HL-60 (cell line): Measurements from ENCODE around the gene CROT.

ENCODE experiments used
- DNase-seq, 2 experiments: peaks; one replicate each; pipeline ENCODE4 v3.0.0-alpha.2; 2010 to 2020; ENCODE audit warnings: low read depth in 1 of 2, low spot score in 1 of 2
- H3K27ac ChIP-seq: fragments of 250-450 bp; sonication (Bioruptor Pico); replicated peaks from 2 replicates; pipeline ENCODE4 v1.5.1; 2020; ENCODE audit warnings: mild to moderate bottlenecking, moderate library complexity
- H3K27me3 ChIP-seq: fragments of 250-450 bp; sonication (Bioruptor Pico); 2 replicates; pipeline ENCODE4 v1.5.1; 2021; ENCODE audit warnings: mild to moderate bottlenecking, moderate library complexity; ENCODE audit not compliant: insufficient read depth, poor library complexity, severe bottlenecking
- H3K4me3 ChIP-seq: replicated peaks from 2 replicates; pipeline ENCODE4 v1.5.1; 2011; ENCODE audit warnings: mild to moderate bottlenecking, control low read depth, low read length; ENCODE audit not compliant: insufficient read depth
- GABPA ChIP-seq: IDR thresholded peaks from 2 replicates; pipeline ENCODE4 v1.6.1; 2012; ENCODE audit warnings: low read depth
- POLR2AphosphoS5 ChIP-seq: IDR thresholded peaks from 2 replicates; pipeline ENCODE4 v1.6.1; 2012; ENCODE audit warnings: low read depth
- REST ChIP-seq: IDR thresholded peaks from 2 replicates; pipeline ENCODE4 v1.6.1; 2012; ENCODE audit warnings: low read depth; ENCODE audit not compliant: insufficient replicate concordance
- SPI1 ChIP-seq: IDR thresholded peaks from 2 replicates; pipeline ENCODE4 v1.6.1; 2012; ENCODE audit warnings: low read depth, mild to moderate bottlenecking, borderline replicate concordance
- TF ChIP-seq, protein P1 (sequence below): IDR thresholded peaks from one replicate; pipeline ENCODE4 v1.5.1; 2011; ENCODE audit warnings: low read length, control low read depth, inconsistent platforms; ENCODE audit not compliant: insufficient read depth

Gene CROT

DNA sequence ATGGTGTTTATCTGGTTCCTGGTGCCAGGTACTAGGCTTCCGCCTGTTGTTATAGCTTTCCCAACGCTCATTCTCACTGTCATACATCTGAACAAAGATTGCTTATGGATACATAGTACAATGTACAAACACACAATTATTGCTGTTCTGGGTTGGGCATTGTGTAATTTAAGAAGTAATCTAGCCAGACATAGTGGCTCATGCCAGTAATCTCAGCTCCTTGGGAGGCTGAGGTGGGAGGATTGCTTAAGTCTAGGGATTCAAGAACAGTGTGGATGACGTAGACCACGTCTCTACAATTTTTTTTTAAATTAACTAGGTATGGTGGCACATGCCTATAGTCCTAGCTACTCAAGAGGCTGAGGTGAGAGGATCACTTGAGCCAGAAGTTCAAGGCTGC, 9.3 kb upstream of the CROT start:
- no peaks in the 10 kb centered on the region for H3K27me3 ChIP-seq
- TF ChIP-seq POLR2AphosphoS5, result no peak
- TF ChIP-seq REST, result no peak
- no peak for TF ChIP-seq SPI1
- TF ChIP-seq, protein P1, sequence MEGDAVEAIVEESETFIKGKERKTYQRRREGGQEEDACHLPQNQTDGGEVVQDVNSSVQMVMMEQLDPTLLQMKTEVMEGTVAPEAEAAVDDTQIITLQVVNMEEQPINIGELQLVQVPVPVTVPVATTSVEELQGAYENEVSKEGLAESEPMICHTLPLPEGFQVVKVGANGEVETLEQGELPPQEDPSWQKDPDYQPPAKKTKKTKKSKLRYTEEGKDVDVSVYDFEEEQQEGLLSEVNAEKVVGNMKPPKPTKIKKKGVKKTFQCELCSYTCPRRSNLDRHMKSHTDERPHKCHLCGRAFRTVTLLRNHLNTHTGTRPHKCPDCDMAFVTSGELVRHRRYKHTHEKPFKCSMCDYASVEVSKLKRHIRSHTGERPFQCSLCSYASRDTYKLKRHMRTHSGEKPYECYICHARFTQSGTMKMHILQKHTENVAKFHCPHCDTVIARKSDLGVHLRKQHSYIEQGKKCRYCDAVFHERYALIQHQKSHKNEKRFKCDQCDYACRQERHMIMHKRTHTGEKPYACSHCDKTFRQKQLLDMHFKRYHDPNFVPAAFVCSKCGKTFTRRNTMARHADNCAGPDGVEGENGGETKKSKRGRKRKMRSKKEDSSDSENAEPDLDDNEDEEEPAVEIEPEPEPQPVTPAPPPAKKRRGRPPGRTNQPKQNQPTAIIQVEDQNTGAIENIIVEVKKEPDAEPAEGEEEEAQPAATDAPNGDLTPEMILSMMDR, result no peak
- TF ChIP-seq GABPA, result no peak
- DNase-seq, result no peak

GRCh38 chr7:87337331-87337730, 8.1 kb upstream of the CROT start:
- TF ChIP-seq SPI1 (no peak), POLR2AphosphoS5 (no peak), GABPA (no peak), REST (no peak)
- TF ChIP-seq, protein P1, result no peak
- H3K27ac ChIP-seq, result no peak overlapping the region
- no peak for DNase-seq
- no peak overlapping the region for H3K4me3 ChIP-seq
- H3K27me3 ChIP-seq, result no peaks in the 10 kb centered on the region

More for the DNA sequence above, 9.3 kb upstream of the CROT start:
- Histone ChIP-seq H3K4me3 (no peak overlapping the region), H3K27ac (no peak overlapping the region)

DNA sequence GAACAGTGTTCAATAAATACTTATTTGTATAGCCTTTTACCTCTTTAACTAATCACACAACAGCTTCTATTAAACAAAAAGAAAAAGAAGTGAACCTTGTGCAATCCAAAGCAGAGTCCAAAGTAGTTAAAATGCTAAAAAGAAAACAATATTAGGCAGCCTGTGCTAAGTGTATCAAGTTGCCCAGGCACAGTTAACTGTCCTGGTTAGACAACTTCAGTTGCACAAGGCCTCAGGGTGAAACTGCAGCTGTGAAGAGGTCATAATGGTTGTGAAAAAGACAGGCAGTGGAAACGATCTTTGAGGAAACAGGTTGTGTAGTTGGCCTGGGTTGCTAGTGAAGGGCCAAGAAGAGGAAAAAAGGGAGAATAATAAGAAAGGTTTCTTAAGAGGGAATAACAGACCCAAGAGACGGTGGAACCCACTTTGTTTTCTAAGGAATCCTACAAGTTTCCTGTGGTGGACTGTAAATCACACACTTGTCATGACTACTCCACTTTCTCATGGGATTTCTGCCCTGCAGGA, 6.0 kb upstream of the CROT start:
- Histone ChIP-seq H3K27me3 (peaks cover 2% of the 10 kb centered on the region), H3K4me3 (no peak overlapping the region), H3K27ac (peak overlapping the region; percentile 66)
- peak in 1 of 2 experiments; percentile 66 for DNase-seq
- TF ChIP-seq POLR2AphosphoS5 (peak; percentile 77), GABPA (no peak)

GRCh38 chr7:87341441-87341840, 4.0 kb upstream of the CROT start:
- Histone ChIP-seq H3K4me3 (no peak overlapping the region), H3K27ac (no peak overlapping the region), H3K27me3 (peaks cover 2% of the 10 kb centered on the region)
- TF ChIP-seq POLR2AphosphoS5 (no peak), REST (no peak), SPI1 (no peak), GABPA (no peak)
- TF ChIP-seq, protein P1, result no peak
- no peak for DNase-seq
